ENCODE data around the gene FAM174A.
A peak's percentile ranks its signal among the peaks of the same experiment; 100 is the strongest.

The FAM174A gene

GRCh38 chr5:100535060-100536005 lies at the start of gene FAM174A:
Gene FAM174A, plus strand, starts transcription at chr5:100535374. Its CDS starts 157 bp downstream, at chr5:100535531.
- in situ Hi-C loops (cut with HindIII; ENCODE audit: low pct_ligation_motif_present, low pct_unique_long_range_greater_than_20kb, low sequenced_read_pairs): no loop called here

GRCh38 chr5:100493996-100494395 lies 41.2 kb upstream of the FAM174A start:
- no peak for DNase-seq
- in situ Hi-C loops (cut with HindIII; ENCODE audit: low pct_ligation_motif_present, low pct_unique_long_range_greater_than_20kb, low sequenced_read_pairs): no loop called here

More at GRCh38 chr5:100535060-100536005, at the start of gene FAM174A:
- DNase-seq: peak; percentile 95

- in situ Hi-C loops (cut with HindIII; ENCODE audit: low pct_ligation_motif_present, low pct_unique_long_range_greater_than_20kb, low sequenced_read_pairs): no loop called here
- DNase-seq: no peak
These were observed 38.9 kb upstream of the FAM174A start for GRCh38 chr5:100496296-100496695.

GRCh38 chr5:100502684-100503083 lies 32.5 kb upstream of the FAM174A start:
- DNase-seq: no peak

GRCh38 chr5:100505984-100506670 lies 29.0 kb upstream of the FAM174A start:
- peak; percentile 28 for DNase-seq
- in situ Hi-C loops (cut with HindIII; ENCODE audit: low pct_ligation_motif_present, low pct_unique_long_range_greater_than_20kb, low sequenced_read_pairs): no loop called here

More at GRCh38 chr5:100502684-100503083, 32.5 kb upstream of the FAM174A start:
- in situ Hi-C loops (cut with HindIII; ENCODE audit: low pct_ligation_motif_present, low pct_unique_long_range_greater_than_20kb, low sequenced_read_pairs): no loop called here

GRCh38 chr5:100516285-100516684 lies 18.9 kb upstream of the FAM174A start:
- in situ Hi-C loops (cut with HindIII; ENCODE audit: low pct_ligation_motif_present, low pct_unique_long_range_greater_than_20kb, low sequenced_read_pairs): no loop called here
- no peak for DNase-seq

- in situ Hi-C loops (cut with HindIII; ENCODE audit: low pct_ligation_motif_present, low pct_unique_long_range_greater_than_20kb, low sequenced_read_pairs): no loop called here
- no peak for DNase-seq
These were observed 17.7 kb upstream of the FAM174A start for GRCh38 chr5:100517301-100517974.

- in situ Hi-C loops (cut with HindIII; ENCODE audit: low pct_ligation_motif_present, low pct_unique_long_range_greater_than_20kb, low sequenced_read_pairs): no loop called here
- no peak for DNase-seq
These were observed 16.8 kb upstream of the FAM174A start for GRCh38 chr5:100518377-100518776.

GRCh38 chr5:100519075-100519474 lies 16.1 kb upstream of the FAM174A start:
- in situ Hi-C loops (cut with HindIII; ENCODE audit: low pct_ligation_motif_present, low pct_unique_long_range_greater_than_20kb, low sequenced_read_pairs): no loop called here

GRCh38 chr5:100520348-100520747 lies 14.8 kb upstream of the FAM174A start:
- in situ Hi-C loops (cut with HindIII; ENCODE audit: low pct_ligation_motif_present, low pct_unique_long_range_greater_than_20kb, low sequenced_read_pairs): no loop called here
- no peak for DNase-seq

More at GRCh38 chr5:100519075-100519474, 16.1 kb upstream of the FAM174A start:
- no peak for DNase-seq

GRCh38 chr5:100537946-100538345 lies 2.8 kb downstream of the FAM174A start:
- no peak for DNase-seq
- in situ Hi-C loops (cut with HindIII; ENCODE audit: low pct_ligation_motif_present, low pct_unique_long_range_greater_than_20kb, low sequenced_read_pairs): no loop called here

- in situ Hi-C loops (cut with HindIII; ENCODE audit: low pct_ligation_motif_present, low pct_unique_long_range_greater_than_20kb, low sequenced_read_pairs): no loop called here
- DNase-seq: no peak
These were observed 4.3 kb downstream of the FAM174A start for GRCh38 chr5:100539519-100539918.

GRCh38 chr5:100542086-100542485 lies 6.9 kb downstream of the FAM174A start:
- in situ Hi-C loops (cut with HindIII; ENCODE audit: low pct_ligation_motif_present, low pct_unique_long_range_greater_than_20kb, low sequenced_read_pairs): no loop called here
- DNase-seq: no peak

GRCh38 chr5:100546001-100546400 lies 10.8 kb downstream of the FAM174A start:
- no peak for DNase-seq
- in situ Hi-C loops (cut with HindIII; ENCODE audit: low pct_ligation_motif_present, low pct_unique_long_range_greater_than_20kb, low sequenced_read_pairs): no loop called here

GRCh38 chr5:100550531-100551051 lies 15.4 kb downstream of the FAM174A start:
- no peak for DNase-seq
- in situ Hi-C loops (cut with HindIII; ENCODE audit: low pct_ligation_motif_present, low pct_unique_long_range_greater_than_20kb, low sequenced_read_pairs): no loop called here

GRCh38 chr5:100551183-100551582 lies 16.0 kb downstream of the FAM174A start:
- no peak for DNase-seq
- in situ Hi-C loops (cut with HindIII; ENCODE audit: low pct_ligation_motif_present, low pct_unique_long_range_greater_than_20kb, low sequenced_read_pairs): no loop called here

GRCh38 chr5:100553209-100553608 lies 18.0 kb downstream of the FAM174A start:
- DNase-seq: no peak
- in situ Hi-C loops (cut with HindIII; ENCODE audit: low pct_ligation_motif_present, low pct_unique_long_range_greater_than_20kb, low sequenced_read_pairs): no loop called here

GRCh38 chr5:100560860-100561259 lies 25.7 kb downstream of the FAM174A start:
- DNase-seq: no peak
- in situ Hi-C loops (cut with HindIII; ENCODE audit: low pct_ligation_motif_present, low pct_unique_long_range_greater_than_20kb, low sequenced_read_pairs): no loop called here

- in situ Hi-C loops (cut with HindIII; ENCODE audit: low pct_ligation_motif_present, low pct_unique_long_range_greater_than_20kb, low sequenced_read_pairs): no loop called here
- no peak for DNase-seq
These were observed 27.6 kb downstream of the FAM174A start for GRCh38 chr5:100562821-100563220.
